Measurements from ENCODE around the gene ABCA9.

The ABCA9 gene

DNA sequence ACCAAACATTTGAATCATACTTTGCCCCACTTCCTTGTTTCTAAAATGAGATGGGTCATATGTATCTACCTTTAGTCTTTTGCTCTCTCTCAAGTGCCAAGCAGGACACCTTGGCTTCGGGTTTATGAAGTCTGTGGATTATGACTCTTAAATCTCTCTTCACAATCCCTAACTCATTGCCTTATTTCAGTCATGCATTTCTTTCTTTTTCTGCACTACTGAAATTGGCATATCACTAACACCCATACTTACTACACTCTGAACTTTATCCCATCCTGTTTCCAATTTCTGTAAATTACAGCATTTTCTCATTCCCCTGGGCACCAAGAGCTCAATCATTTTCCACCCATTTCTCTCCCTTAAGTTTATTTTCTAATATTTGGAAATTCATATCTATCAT, 42.0 kb downstream of the ABCA9 start:
- Histone ChIP-seq H4K8ac (ENCODE audit: low read depth, low read length) (no peak overlapping the region), H3K4me2 (ENCODE audit: low read length) (no peak overlapping the region), H2AK5ac (ENCODE audit: low read length) (no peak overlapping the region), H3K27me3 (ENCODE audit: insufficient read depth, low read length) (no peaks in the 10 kb centered on the region), H2BK120ac (ENCODE audit: insufficient read depth, low read length, poor library complexity) (no peak overlapping the region), H3K14ac (ENCODE audit: low read length) (no peak overlapping the region), H3K18ac (ENCODE audit: low read length) (no peak overlapping the region), H4K12ac (ENCODE audit: low read depth, low read length) (no peak overlapping the region), H3K4me3 (ENCODE audit: low read depth, low read length) (no peak overlapping the region), H3K9me3 (ENCODE audit: insufficient read depth, low read depth, low read length) (no peaks in the 10 kb centered on the region), H3K4me1 (ENCODE audit: control insufficient read depth in 1 of 2, insufficient read depth in 2 of 2, low read length in 2 of 2) (no peaks in the 10 kb centered on the region), H3K9ac (ENCODE audit: low read length) (no peak overlapping the region), H2BK5ac (ENCODE audit: low read depth, low read length, poor library complexity) (no peak overlapping the region), H3K4ac (ENCODE audit: low read depth, low read length) (no peak overlapping the region), H3K36me3 (ENCODE audit: control insufficient read depth in 1 of 2, insufficient read depth in 2 of 2, low read length in 2 of 2) (no peaks in the 10 kb centered on the region), H3K79me2 (ENCODE audit: control insufficient read depth, insufficient read depth, low read length, poor library complexity) (no peaks in the 10 kb centered on the region), H3K27ac (ENCODE audit: low read depth, low read length) (no peak overlapping the region), H4K91ac (ENCODE audit: low read depth, low read length) (no peak overlapping the region), H3K79me1 (ENCODE audit: low read length) (no peaks in the 10 kb centered on the region), H3K23ac (ENCODE audit: low read length) (no peak overlapping the region), H2BK12ac (ENCODE audit: low read length) (no peak overlapping the region), H2AFZ (ENCODE audit: insufficient read depth, low read length, poor library complexity) (no peak overlapping the region)
- DNase-seq, result no peak
- WGBS (ENCODE audit: extremely low coverage, insufficient coverage, insufficient read length), result no CpG with 5 or more reads among the region's 1 CpG

DNA sequence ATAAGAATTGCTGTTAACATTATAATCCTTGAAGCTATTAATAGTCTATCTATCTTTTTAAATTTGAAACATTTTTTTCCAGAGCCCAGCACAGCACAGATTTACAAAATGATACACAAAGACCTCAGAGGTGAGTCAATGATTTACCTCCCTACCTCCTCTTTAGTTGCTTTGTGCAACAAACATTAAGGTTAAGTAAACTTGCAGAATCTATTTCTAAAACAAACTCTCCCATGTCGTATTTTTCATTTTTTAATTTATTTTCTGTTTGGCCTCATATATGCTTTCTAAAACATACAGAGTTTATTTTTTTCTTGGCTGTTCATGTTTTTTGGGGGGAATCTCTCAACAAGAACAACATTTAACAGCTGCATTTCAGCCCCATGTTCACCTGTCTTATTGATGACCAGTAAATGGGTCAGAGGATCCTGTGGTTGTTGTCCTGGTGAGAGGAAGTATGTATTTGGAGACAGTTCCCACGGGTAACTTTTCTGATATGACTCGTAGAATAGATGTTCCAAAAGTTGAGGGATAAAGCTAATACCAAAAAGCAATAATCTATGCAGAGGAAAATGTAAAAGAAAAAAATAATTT, 42.6 kb downstream of the ABCA9 start:
- no peak overlapping the region for H3K23ac ChIP-seq (ENCODE audit: low read length)
- no peak overlapping the region for H2BK12ac ChIP-seq (ENCODE audit: low read length)
- no peak overlapping the region for H3K18ac ChIP-seq (ENCODE audit: low read length)
- no peak overlapping the region for H3K27ac ChIP-seq (ENCODE audit: low read depth, low read length)
- H2BK120ac ChIP-seq (ENCODE audit: insufficient read depth, low read length, poor library complexity), result no peak overlapping the region
- no peak overlapping the region for H3K9ac ChIP-seq (ENCODE audit: low read length)
- no peak overlapping the region for H4K12ac ChIP-seq (ENCODE audit: low read depth, low read length)
- WGBS (ENCODE audit: extremely low coverage, insufficient coverage, insufficient read length), result no CpG with 5 or more reads among the region's 3 CpGs
- H3K27me3 ChIP-seq (ENCODE audit: insufficient read depth, low read length), result no peaks in the 10 kb centered on the region
- H2AFZ ChIP-seq (ENCODE audit: insufficient read depth, low read length, poor library complexity), result no peak overlapping the region
- H3K4ac ChIP-seq (ENCODE audit: low read depth, low read length), result no peak overlapping the region
- no peak for DNase-seq
- no peaks in the 10 kb centered on the region for H3K79me1 ChIP-seq (ENCODE audit: low read length)
- no peak overlapping the region for H4K91ac ChIP-seq (ENCODE audit: low read depth, low read length)
- no peak overlapping the region for H3K4me2 ChIP-seq (ENCODE audit: low read length)
- no peak overlapping the region for H3K4me3 ChIP-seq (ENCODE audit: low read depth, low read length)
- no peaks in the 10 kb centered on the region for H3K36me3 ChIP-seq (ENCODE audit: control insufficient read depth in 1 of 2, insufficient read depth in 2 of 2, low read length in 2 of 2)
- no peaks in the 10 kb centered on the region for H3K4me1 ChIP-seq (ENCODE audit: control insufficient read depth in 1 of 2, insufficient read depth in 2 of 2, low read length in 2 of 2)
- no peak overlapping the region for H4K8ac ChIP-seq (ENCODE audit: low read depth, low read length)
- no peaks in the 10 kb centered on the region for H3K79me2 ChIP-seq (ENCODE audit: control insufficient read depth, insufficient read depth, low read length, poor library complexity)
- H2BK5ac ChIP-seq (ENCODE audit: low read depth, low read length, poor library complexity), result no peak overlapping the region
- no peak overlapping the region for H3K14ac ChIP-seq (ENCODE audit: low read length)
- no peak overlapping the region for H2AK5ac ChIP-seq (ENCODE audit: low read length)
- H3K9me3 ChIP-seq (ENCODE audit: insufficient read depth, low read depth, low read length), result no peaks in the 10 kb centered on the region

DNA sequence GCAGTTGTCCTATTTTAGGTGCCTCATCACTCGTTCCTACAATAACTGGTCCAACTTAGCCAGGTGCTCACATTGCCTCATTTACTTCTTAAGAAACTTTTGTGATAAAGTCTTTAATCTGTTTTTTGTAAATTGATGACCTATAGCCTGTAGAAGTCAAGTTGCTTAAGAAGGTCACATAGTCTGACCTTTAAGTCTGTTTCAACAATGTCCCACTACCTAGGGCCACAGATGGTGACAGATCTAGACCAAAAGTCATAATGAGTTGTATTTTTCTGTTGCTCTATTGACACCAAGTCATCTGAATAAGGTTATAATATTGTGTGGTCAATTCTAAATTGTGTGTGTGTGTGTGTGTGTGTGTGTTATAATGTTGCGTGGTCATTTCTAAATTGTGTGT, 45.1 kb downstream of the ABCA9 start:
- H4K91ac ChIP-seq (ENCODE audit: low read depth, low read length), result no peak overlapping the region
- no peaks in the 10 kb centered on the region for H3K79me1 ChIP-seq (ENCODE audit: low read length)
- no peak overlapping the region for H3K4me2 ChIP-seq (ENCODE audit: low read length)
- H3K27me3 ChIP-seq (ENCODE audit: insufficient read depth, low read length), result no peaks in the 10 kb centered on the region
- H2AK5ac ChIP-seq (ENCODE audit: low read length), result no peak overlapping the region
- no peak overlapping the region for H4K12ac ChIP-seq (ENCODE audit: low read depth, low read length)
- no peak overlapping the region for H3K23ac ChIP-seq (ENCODE audit: low read length)
- no CpG with 5 or more reads among the region's 2 CpGs for WGBS (ENCODE audit: extremely low coverage, insufficient coverage, insufficient read length)
- no peaks in the 10 kb centered on the region for H3K36me3 ChIP-seq (ENCODE audit: control insufficient read depth in 1 of 2, insufficient read depth in 2 of 2, low read length in 2 of 2)
- no peak overlapping the region for H3K18ac ChIP-seq (ENCODE audit: low read length)
- H3K9me3 ChIP-seq (ENCODE audit: insufficient read depth, low read depth, low read length), result no peaks in the 10 kb centered on the region
- no peak overlapping the region for H3K27ac ChIP-seq (ENCODE audit: low read depth, low read length)
- no peak for DNase-seq
- no peak overlapping the region for H4K8ac ChIP-seq (ENCODE audit: low read depth, low read length)
- H2BK12ac ChIP-seq (ENCODE audit: low read length), result no peak overlapping the region
- H2BK5ac ChIP-seq (ENCODE audit: low read depth, low read length, poor library complexity), result no peak overlapping the region
- H3K4me3 ChIP-seq (ENCODE audit: low read depth, low read length), result no peak overlapping the region
- H3K9ac ChIP-seq (ENCODE audit: low read length), result no peak overlapping the region
- H3K79me2 ChIP-seq (ENCODE audit: control insufficient read depth, insufficient read depth, low read length, poor library complexity), result no peaks in the 10 kb centered on the region
- no peaks in the 10 kb centered on the region for H3K4me1 ChIP-seq (ENCODE audit: control insufficient read depth in 1 of 2, insufficient read depth in 2 of 2, low read length in 2 of 2)
- no peak overlapping the region for H3K4ac ChIP-seq (ENCODE audit: low read depth, low read length)
- H2BK120ac ChIP-seq (ENCODE audit: insufficient read depth, low read length, poor library complexity), result no peak overlapping the region
- no peak overlapping the region for H3K14ac ChIP-seq (ENCODE audit: low read length)
- no peak overlapping the region for H2AFZ ChIP-seq (ENCODE audit: insufficient read depth, low read length, poor library complexity)

DNA sequence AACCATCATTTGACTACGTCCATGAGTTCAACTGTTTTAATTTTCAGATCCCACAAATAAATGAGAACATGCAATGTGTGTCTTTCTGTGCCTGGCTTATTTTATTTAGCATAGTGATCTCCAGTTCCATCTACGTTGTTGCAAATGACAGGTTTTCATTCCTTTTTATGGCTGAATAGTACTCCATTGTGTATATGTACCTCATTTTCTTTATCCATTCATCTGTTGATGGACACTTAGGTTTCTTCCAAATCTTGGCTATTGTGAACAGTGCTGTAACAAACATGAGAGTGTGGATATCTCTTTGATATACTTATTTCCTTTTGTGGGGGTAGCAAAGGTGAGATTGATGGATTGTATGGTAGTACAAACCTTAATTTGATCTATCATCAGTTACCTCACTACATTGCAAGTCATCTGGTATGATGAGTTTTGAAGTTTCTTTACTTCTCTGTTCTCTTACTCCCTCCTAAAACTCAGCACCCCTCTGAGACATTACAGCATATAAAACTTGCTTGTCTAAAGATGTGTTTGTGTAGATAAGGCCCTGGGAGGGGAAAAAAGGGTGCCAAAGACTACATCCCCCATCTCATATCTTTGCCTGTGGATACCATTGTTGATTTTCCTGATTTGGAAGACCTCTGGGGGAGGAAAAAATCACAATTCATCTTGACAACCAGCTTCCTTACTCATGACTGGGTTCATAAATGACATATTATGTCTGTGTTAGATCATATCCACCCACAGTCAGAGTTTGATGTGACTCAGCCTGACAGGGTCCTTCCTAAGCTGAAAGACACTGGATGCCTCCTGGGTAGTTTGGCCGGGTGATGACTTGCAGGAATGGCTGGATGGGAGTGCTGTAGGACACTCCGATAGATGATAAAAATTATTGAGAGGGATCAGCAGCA, 47.6 kb downstream of the ABCA9 start:
- no peak overlapping the region for H4K91ac ChIP-seq (ENCODE audit: low read depth, low read length)
- H3K4ac ChIP-seq (ENCODE audit: low read depth, low read length), result no peak overlapping the region
- H3K4me3 ChIP-seq (ENCODE audit: low read depth, low read length), result no peak overlapping the region
- no CpG with 5 or more reads among the region's 4 CpGs for WGBS (ENCODE audit: extremely low coverage, insufficient coverage, insufficient read length)
- H3K9me3 ChIP-seq (ENCODE audit: insufficient read depth, low read depth, low read length), result no peaks in the 10 kb centered on the region
- no peak overlapping the region for H4K8ac ChIP-seq (ENCODE audit: low read depth, low read length)
- H2AFZ ChIP-seq (ENCODE audit: insufficient read depth, low read length, poor library complexity), result no peak overlapping the region
- no peak overlapping the region for H3K4me2 ChIP-seq (ENCODE audit: low read length)
- no peak overlapping the region for H3K18ac ChIP-seq (ENCODE audit: low read length)
- H3K4me1 ChIP-seq (ENCODE audit: control insufficient read depth in 1 of 2, insufficient read depth in 2 of 2, low read length in 2 of 2), result no peaks in the 10 kb centered on the region
- H4K12ac ChIP-seq (ENCODE audit: low read depth, low read length), result no peak overlapping the region
- H2AK5ac ChIP-seq (ENCODE audit: low read length), result no peak overlapping the region
- H3K27ac ChIP-seq (ENCODE audit: low read depth, low read length), result no peak overlapping the region
- H2BK12ac ChIP-seq (ENCODE audit: low read length), result no peak overlapping the region
- no peak overlapping the region for H3K14ac ChIP-seq (ENCODE audit: low read length)
- DNase-seq, result no peak
- H3K9ac ChIP-seq (ENCODE audit: low read length), result no peak overlapping the region
- H3K23ac ChIP-seq (ENCODE audit: low read length), result no peak overlapping the region
- no peak overlapping the region for H2BK120ac ChIP-seq (ENCODE audit: insufficient read depth, low read length, poor library complexity)
- no peaks in the 10 kb centered on the region for H3K79me2 ChIP-seq (ENCODE audit: control insufficient read depth, insufficient read depth, low read length, poor library complexity)
- H3K79me1 ChIP-seq (ENCODE audit: low read length), result no peaks in the 10 kb centered on the region
- no peaks in the 10 kb centered on the region for H3K27me3 ChIP-seq (ENCODE audit: insufficient read depth, low read length)
- no peak overlapping the region for H2BK5ac ChIP-seq (ENCODE audit: low read depth, low read length, poor library complexity)
- H3K36me3 ChIP-seq (ENCODE audit: control insufficient read depth in 1 of 2, insufficient read depth in 2 of 2, low read length in 2 of 2), result no peaks in the 10 kb centered on the region
